Prostate gland (tissue), 2 donors: ENCODE results near the gene PMFBP1.

Experiments used
- CTCF ChIP-seq, 4 experiments: fragments of 200-600 bp in 2 of 4; fragments of 450-650 bp in 2 of 4; sonication (generic) in 2 of 4; IDR thresholded peaks; 1 replicate in 3 of 4; 2 replicates in 1 of 4; pipeline ENCODE4 v1.5.1; 2016 to 2019; ENCODE audit warnings: antibody characterized with exemption in 4 of 4, mild to moderate bottlenecking in 2 of 4, moderate library complexity in 2 of 4
- POLR2A ChIP-seq: fragments of 450-650 bp; IDR thresholded peaks from one replicate; pipeline ENCODE4 v1.6.1; 2016; ENCODE audit warnings: antibody characterized with exemption, mild to moderate bottlenecking

GRCh38 chr16:72216767-72217166, 44.8 kb upstream of the PMFBP1 start:
- TF ChIP-seq CTCF (IDR thresholded peaks at IDR 0.05) (no peak), POLR2A (no peak)
